ENCODE data around the gene RASGRF1.
"Not testable (repeated sequence)": the region's sequence is repeated elsewhere in the genome, so short reads cannot be mapped to it uniquely, and the experiment has no call there.

The RASGRF1 gene

GRCh38 chr15:79090487-79091203 lies at the start of gene RASGRF1:
Gene RASGRF1 (minus strand): TSS chr15:79090780. CDS start chr15:79090498, 282 bp downstream.
- peak within 1 kb of the TSS; percentile 21 for H3K4me3 ChIP-seq (ENCODE audit: low read depth, low read length)
- DNase-seq (ENCODE audit: low read depth): no peak

- H3K4me3 ChIP-seq (ENCODE audit: low read depth, low read length): no peak overlapping the region
- DNase-seq (ENCODE audit: low read depth): no peak
Observed at GRCh38 chr15:79136434-79137046, 46.0 kb upstream of the RASGRF1 start.

GRCh38 chr15:79133309-79133708 lies 42.7 kb upstream of the RASGRF1 start:
- H3K4me3 ChIP-seq (ENCODE audit: low read depth, low read length): no peak overlapping the region
- DNase-seq (ENCODE audit: low read depth): no peak

GRCh38 chr15:79132770-79133169 lies 42.2 kb upstream of the RASGRF1 start:
- DNase-seq (ENCODE audit: low read depth): no peak
- H3K4me3 ChIP-seq (ENCODE audit: low read depth, low read length): no peak overlapping the region

- no peak for DNase-seq (ENCODE audit: low read depth)
- no peak overlapping the region for H3K4me3 ChIP-seq (ENCODE audit: low read depth, low read length)
Observed at GRCh38 chr15:79132361-79132760, 41.8 kb upstream of the RASGRF1 start.

GRCh38 chr15:79130535-79131130 lies 40.1 kb upstream of the RASGRF1 start:
- DNase-seq (ENCODE audit: low read depth): no peak

GRCh38 chr15:79129235-79129634 lies 38.7 kb upstream of the RASGRF1 start:
- no peak for DNase-seq (ENCODE audit: low read depth)
- H3K4me3 ChIP-seq (ENCODE audit: low read depth, low read length): no peak overlapping the region

More at GRCh38 chr15:79130535-79131130, 40.1 kb upstream of the RASGRF1 start:
- H3K4me3 ChIP-seq (ENCODE audit: low read depth, low read length): no peak overlapping the region

- DNase-seq (ENCODE audit: low read depth): no peak
- H3K4me3 ChIP-seq (ENCODE audit: low read depth, low read length): no peak overlapping the region
Observed at GRCh38 chr15:79128556-79128955, 38.0 kb upstream of the RASGRF1 start.

- no peak overlapping the region for H3K4me3 ChIP-seq (ENCODE audit: low read depth, low read length)
- DNase-seq (ENCODE audit: low read depth): no peak
Observed at GRCh38 chr15:79124388-79124787, 33.8 kb upstream of the RASGRF1 start.

GRCh38 chr15:79122991-79123390 lies 32.4 kb upstream of the RASGRF1 start:
- DNase-seq (ENCODE audit: low read depth): no peak
- H3K4me3 ChIP-seq (ENCODE audit: low read depth, low read length): no peak overlapping the region

- DNase-seq (ENCODE audit: low read depth): no peak
- no peak overlapping the region for H3K4me3 ChIP-seq (ENCODE audit: low read depth, low read length)
Observed at GRCh38 chr15:79122391-79122790, 31.8 kb upstream of the RASGRF1 start.

- H3K4me3 ChIP-seq (ENCODE audit: low read depth, low read length): no peak overlapping the region
- no peak for DNase-seq (ENCODE audit: low read depth)
Observed at GRCh38 chr15:79121571-79121970, 31.0 kb upstream of the RASGRF1 start.

- no peak for DNase-seq (ENCODE audit: low read depth)
- no peak overlapping the region for H3K4me3 ChIP-seq (ENCODE audit: low read depth, low read length)
Observed at GRCh38 chr15:79117442-79118204, 27.0 kb upstream of the RASGRF1 start.

GRCh38 chr15:79116771-79117170 lies 26.2 kb upstream of the RASGRF1 start:
- DNase-seq (ENCODE audit: low read depth): no peak
- no peak overlapping the region for H3K4me3 ChIP-seq (ENCODE audit: low read depth, low read length)

- DNase-seq (ENCODE audit: low read depth): no peak
- H3K4me3 ChIP-seq (ENCODE audit: low read depth, low read length): no peak overlapping the region
Observed at GRCh38 chr15:79115986-79116665, 25.5 kb upstream of the RASGRF1 start.

GRCh38 chr15:79113831-79114230 lies 23.3 kb upstream of the RASGRF1 start:
- no peak for DNase-seq (ENCODE audit: low read depth)
- H3K4me3 ChIP-seq (ENCODE audit: low read depth, low read length): no peak overlapping the region

- not testable (repeated sequence) for DNase-seq (ENCODE audit: low read depth)
Observed at GRCh38 chr15:79111404-79111803, 20.8 kb upstream of the RASGRF1 start.

GRCh38 chr15:79105141-79105540 lies 14.6 kb upstream of the RASGRF1 start:
- H3K4me3 ChIP-seq (ENCODE audit: low read depth, low read length): no peak overlapping the region
- DNase-seq (ENCODE audit: low read depth): no peak

More at GRCh38 chr15:79111404-79111803, 20.8 kb upstream of the RASGRF1 start:
- not testable (repeated sequence) for H3K4me3 ChIP-seq (ENCODE audit: low read depth, low read length)

- no peak for DNase-seq (ENCODE audit: low read depth)
- no peak overlapping the region for H3K4me3 ChIP-seq (ENCODE audit: low read depth, low read length)
Observed at GRCh38 chr15:79102595-79102994, 12.0 kb upstream of the RASGRF1 start.
